Measurements from ENCODE around the gene PPP1R3C. TPM values are rescaled to one million over a fixed set of nuclear protein-coding genes. Genes with fewer than 3 reads are reported as not detected.
A peak's percentile ranks its signal among the peaks of the same experiment; 100 is the strongest.

PPP1R3C gene
- total and polyA plus RNA-seq, 9 donors, result 2.9 to 42.3 (median 16.7) TPM

- Histone ChIP-seq H3K27me3 (no peaks in the 10 kb centered on the region), H3K36me3 (no peaks in the 10 kb centered on the region), H3K27ac (peak overlapping the region; percentile 5 to 73), H3K4me1 (ENCODE audit: insufficient read depth) (peaks cover 18% of the 10 kb centered on the region), H3K4me3 (no peak overlapping the region), H3K9me3 (no peaks in the 10 kb centered on the region)
- TF ChIP-seq, protein P1, sequence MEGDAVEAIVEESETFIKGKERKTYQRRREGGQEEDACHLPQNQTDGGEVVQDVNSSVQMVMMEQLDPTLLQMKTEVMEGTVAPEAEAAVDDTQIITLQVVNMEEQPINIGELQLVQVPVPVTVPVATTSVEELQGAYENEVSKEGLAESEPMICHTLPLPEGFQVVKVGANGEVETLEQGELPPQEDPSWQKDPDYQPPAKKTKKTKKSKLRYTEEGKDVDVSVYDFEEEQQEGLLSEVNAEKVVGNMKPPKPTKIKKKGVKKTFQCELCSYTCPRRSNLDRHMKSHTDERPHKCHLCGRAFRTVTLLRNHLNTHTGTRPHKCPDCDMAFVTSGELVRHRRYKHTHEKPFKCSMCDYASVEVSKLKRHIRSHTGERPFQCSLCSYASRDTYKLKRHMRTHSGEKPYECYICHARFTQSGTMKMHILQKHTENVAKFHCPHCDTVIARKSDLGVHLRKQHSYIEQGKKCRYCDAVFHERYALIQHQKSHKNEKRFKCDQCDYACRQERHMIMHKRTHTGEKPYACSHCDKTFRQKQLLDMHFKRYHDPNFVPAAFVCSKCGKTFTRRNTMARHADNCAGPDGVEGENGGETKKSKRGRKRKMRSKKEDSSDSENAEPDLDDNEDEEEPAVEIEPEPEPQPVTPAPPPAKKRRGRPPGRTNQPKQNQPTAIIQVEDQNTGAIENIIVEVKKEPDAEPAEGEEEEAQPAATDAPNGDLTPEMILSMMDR (IDR thresholded peaks at IDR 0.05), result no peak
- TF ChIP-seq EP300 (IDR thresholded peaks at IDR 0.05) (no peak), POLR2A (IDR thresholded peaks at IDR 0.05) (no peak)
- intact Hi-C loops (cut with DNase I), result no loop called here
- DNase-seq, result no peak
- WGBS, 3 donors, result 31 to 35% (median 31%) methylated on average over 5 of the region's 5 CpGs
Observed at GRCh38 chr10:91607646-91608403, 25.0 kb downstream of the PPP1R3C start.

DNA sequence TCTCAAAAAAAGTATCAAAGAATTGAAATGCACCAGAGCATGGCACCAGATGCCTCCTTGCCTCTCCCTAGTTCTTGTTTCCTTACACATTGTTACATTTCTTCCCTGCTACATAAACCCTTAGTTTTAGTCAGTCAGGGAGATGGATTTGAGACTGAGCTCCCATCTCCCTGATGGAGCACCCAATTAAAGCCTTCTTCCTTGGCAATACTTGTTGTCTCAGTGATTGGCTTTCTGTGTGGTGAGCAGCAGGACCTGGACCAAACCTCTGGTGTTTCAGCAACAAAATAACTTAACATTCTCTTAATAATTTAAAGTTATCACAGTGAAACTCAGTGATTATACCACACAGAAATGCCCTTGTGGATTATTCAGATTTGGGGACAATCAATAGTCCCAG is 26.9 kb downstream of the PPP1R3C start:
- H3K4me1 ChIP-seq (ENCODE audit: insufficient read depth), result peaks cover 18% of the 10 kb centered on the region

DNA sequence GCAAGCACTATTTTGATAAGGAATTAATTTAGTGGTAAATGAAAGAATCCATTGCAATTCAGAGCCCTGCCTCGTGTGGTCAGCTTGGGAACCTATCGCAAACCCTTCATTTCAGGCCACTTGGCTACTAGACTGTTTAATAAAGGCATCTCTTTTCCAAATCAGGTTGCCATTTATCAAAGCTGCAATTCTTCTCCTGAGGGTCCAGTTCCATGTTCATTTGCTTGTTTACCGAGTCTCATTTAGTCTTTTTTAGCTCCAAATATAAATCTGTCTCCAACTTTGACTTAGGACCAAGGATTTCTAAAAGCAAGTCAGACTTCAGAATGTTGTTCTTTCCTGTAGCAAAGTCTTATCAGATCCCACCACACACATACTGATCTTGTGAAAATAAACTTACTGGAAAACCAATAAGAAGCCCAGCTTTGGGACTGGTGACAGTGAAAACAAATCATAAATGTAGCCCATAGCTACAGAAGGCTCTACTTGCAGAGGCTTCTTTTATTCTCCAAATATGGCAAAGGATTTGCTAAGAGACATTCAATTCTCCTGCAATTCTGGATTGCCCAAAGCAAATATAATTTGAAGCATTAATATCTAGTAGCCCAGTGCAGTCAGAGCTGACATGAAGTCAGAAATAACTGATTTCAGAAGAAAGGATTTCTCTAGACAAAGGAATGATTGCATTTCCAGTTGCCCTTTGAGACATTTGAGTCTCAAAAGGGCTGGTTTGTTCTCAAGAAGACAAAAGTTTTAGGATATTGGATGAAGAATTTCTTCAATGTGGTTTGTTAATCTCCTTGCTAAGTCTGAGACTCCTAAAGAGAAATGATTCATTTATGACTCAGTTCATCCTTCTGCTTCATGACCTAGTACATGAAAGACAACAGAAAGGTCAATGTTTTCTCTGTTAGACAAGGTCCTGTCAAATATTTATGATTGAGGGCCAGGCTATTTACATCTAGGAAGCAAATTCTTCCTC is 28.0 kb downstream of the PPP1R3C start:
- Histone ChIP-seq H3K4me1 (ENCODE audit: insufficient read depth) (peaks cover 18% of the 10 kb centered on the region), H3K27ac (no peak overlapping the region), H3K27me3 (no peaks in the 10 kb centered on the region), H3K9me3 (no peaks in the 10 kb centered on the region), H3K4me3 (no peak overlapping the region), H3K36me3 (no peaks in the 10 kb centered on the region)
- 25 to 57% (median 45%) methylated on average over 3 of the region's 3 CpGs for WGBS, 3 donors
- intact Hi-C loops (cut with DNase I), result no loop called here
- no peak for DNase-seq
- no peak for TF ChIP-seq EP300 (IDR thresholded peaks at IDR 0.05)
- TF ChIP-seq POLR2A (IDR thresholded peaks at IDR 0.05), result no peak
- TF ChIP-seq, protein P1 (IDR thresholded peaks at IDR 0.05), result no peak

More for the DNA sequence above, 26.9 kb downstream of the PPP1R3C start:
- Histone ChIP-seq H3K27ac (no peak overlapping the region), H3K4me3 (no peak overlapping the region), H3K36me3 (no peaks in the 10 kb centered on the region), H3K27me3 (no peaks in the 10 kb centered on the region), H3K9me3 (no peaks in the 10 kb centered on the region)
- TF ChIP-seq, protein P1 (IDR thresholded peaks at IDR 0.05), result no peak
- TF ChIP-seq EP300 (IDR thresholded peaks at IDR 0.05) (no peak), POLR2A (IDR thresholded peaks at IDR 0.05) (no peak)
- no peak for DNase-seq
- intact Hi-C loops (cut with DNase I), result no loop called here

DNA sequence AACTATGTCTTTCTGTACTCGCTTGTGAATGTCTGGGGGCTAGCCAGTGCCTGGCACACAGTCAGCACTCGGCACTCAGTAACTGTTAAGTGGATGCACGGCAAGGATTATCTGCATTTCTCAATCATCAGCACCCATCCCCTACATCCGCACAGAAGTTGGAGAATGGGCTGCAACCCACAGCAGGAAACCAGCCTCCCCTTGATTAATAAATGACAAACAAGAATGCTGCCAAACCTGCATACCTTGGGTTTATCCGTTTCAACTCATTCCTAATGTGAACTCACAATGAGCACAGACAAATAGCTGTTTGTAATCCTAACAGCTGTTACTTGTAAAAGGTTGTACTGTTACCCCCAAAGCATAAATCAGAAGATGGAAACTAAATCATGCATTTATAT is 28.9 kb downstream of the PPP1R3C start:
- TF ChIP-seq EP300 (IDR thresholded peaks at IDR 0.05), result no peak
- TF ChIP-seq, protein P1 (IDR thresholded peaks at IDR 0.05), result no peak
- TF ChIP-seq POLR2A (IDR thresholded peaks at IDR 0.05), result no peak
- no peak for DNase-seq
- WGBS, 3 donors, result 32 to 41% (median 40%) methylated on average over 5 of the region's 5 CpGs
- H3K27ac ChIP-seq, result no peak overlapping the region
- intact Hi-C loops (cut with DNase I), result no loop called here
- no peaks in the 10 kb centered on the region for H3K9me3 ChIP-seq
- no peaks in the 10 kb centered on the region for H3K36me3 ChIP-seq
- no peaks in the 10 kb centered on the region for H3K27me3 ChIP-seq
- peaks cover 14% of the 10 kb centered on the region for H3K4me1 ChIP-seq (ENCODE audit: insufficient read depth)
- no peak overlapping the region for H3K4me3 ChIP-seq
